Tongue (tissue), 2 donors: Measurements from ENCODE around the gene SYNRG. TPM values are rescaled to one million over a fixed set of nuclear protein-coding genes. Genes with fewer than 3 reads are reported as not detected.
A peak's percentile ranks its signal among the peaks of the same experiment; 100 is the strongest.

Source experiments
- DNase-seq: peaks from one replicate; pipeline ENCODE4 v3.0.0-alpha.2; 2015
- total RNA-seq: library from RNA; depleted of rRNA; stranded (reverse); fragments of >200 nt; gene quantifications from one replicate; pipeline ENCODE4 v1.2.3, GENCODE V29; 2014

SYNRG gene
- total RNA-seq, 1 donor from 2014 or later, result 21.4 TPM

- DNase-seq, result no peak
These were observed 3.3 kb downstream of the SYNRG start for GRCh38 chr17:37605813-37606505.

- DNase-seq, result no peak
These were observed 4.1 kb downstream of the SYNRG start for GRCh38 chr17:37605081-37605480.

- DNase-seq, result no peak
These were observed 4.7 kb downstream of the SYNRG start for GRCh38 chr17:37604556-37604955.

- DNase-seq, result no peak
These were observed 11.1 kb downstream of the SYNRG start for GRCh38 chr17:37598145-37598544.

GRCh38 chr17:37592291-37592690 is 16.9 kb downstream of the SYNRG start:
- no peak for DNase-seq

GRCh38 chr17:37585066-37585465 is 24.2 kb downstream of the SYNRG start:
- no peak for DNase-seq

- no peak for DNase-seq
These were observed 32.9 kb downstream of the SYNRG start for GRCh38 chr17:37576281-37576680.

- no peak for DNase-seq
These were observed 34.8 kb downstream of the SYNRG start for GRCh38 chr17:37574427-37574826.

- no peak for DNase-seq
These were observed 37.5 kb downstream of the SYNRG start for GRCh38 chr17:37571674-37572073.

GRCh38 chr17:37570527-37571093 is 38.6 kb downstream of the SYNRG start:
- DNase-seq, result peak; percentile 30

GRCh38 chr17:37568350-37569053 is 40.7 kb downstream of the SYNRG start:
- no peak for DNase-seq

GRCh38 chr17:37567538-37567937 is 41.7 kb downstream of the SYNRG start:
- no peak for DNase-seq

- DNase-seq, result no peak
These were observed 42.1 kb downstream of the SYNRG start for GRCh38 chr17:37567137-37567536.

GRCh38 chr17:37564252-37564651 is 45.0 kb downstream of the SYNRG start:
- DNase-seq, result no peak

GRCh38 chr17:37562016-37562745 is 47.0 kb downstream of the SYNRG start:
- no peak for DNase-seq

GRCh38 chr17:37558299-37558698 is 50.9 kb downstream of the SYNRG start:
- DNase-seq, result no peak

- no peak for DNase-seq
These were observed 51.7 kb downstream of the SYNRG start for GRCh38 chr17:37557482-37557881.

GRCh38 chr17:37555386-37555785 is 53.8 kb downstream of the SYNRG start:
- DNase-seq, result no peak

- no peak for DNase-seq
These were observed 55.7 kb downstream of the SYNRG start for GRCh38 chr17:37553401-37553966.

- DNase-seq, result peak; percentile 26
These were observed 57.4 kb downstream of the SYNRG start for GRCh38 chr17:37551788-37552187.

- DNase-seq, result no peak
These were observed 61.2 kb downstream of the SYNRG start for GRCh38 chr17:37547986-37548385.

GRCh38 chr17:37546302-37546701 is 62.9 kb downstream of the SYNRG start:
- DNase-seq, result peak; percentile 70

- DNase-seq, result no peak
These were observed 63.7 kb downstream of the SYNRG start for GRCh38 chr17:37545486-37545885.
